Eye (tissue), 1 donor: ENCODE results near the gene CSTF2T.
"Not testable (repeated sequence)": the region's sequence is repeated elsewhere in the genome, so short reads cannot be mapped to it uniquely, and the experiment has no call there.

Source experiments
- DNase-seq: peaks from one replicate; pipeline ENCODE4 v3.0.0-alpha.2; 2015

CSTF2T gene

DNA sequence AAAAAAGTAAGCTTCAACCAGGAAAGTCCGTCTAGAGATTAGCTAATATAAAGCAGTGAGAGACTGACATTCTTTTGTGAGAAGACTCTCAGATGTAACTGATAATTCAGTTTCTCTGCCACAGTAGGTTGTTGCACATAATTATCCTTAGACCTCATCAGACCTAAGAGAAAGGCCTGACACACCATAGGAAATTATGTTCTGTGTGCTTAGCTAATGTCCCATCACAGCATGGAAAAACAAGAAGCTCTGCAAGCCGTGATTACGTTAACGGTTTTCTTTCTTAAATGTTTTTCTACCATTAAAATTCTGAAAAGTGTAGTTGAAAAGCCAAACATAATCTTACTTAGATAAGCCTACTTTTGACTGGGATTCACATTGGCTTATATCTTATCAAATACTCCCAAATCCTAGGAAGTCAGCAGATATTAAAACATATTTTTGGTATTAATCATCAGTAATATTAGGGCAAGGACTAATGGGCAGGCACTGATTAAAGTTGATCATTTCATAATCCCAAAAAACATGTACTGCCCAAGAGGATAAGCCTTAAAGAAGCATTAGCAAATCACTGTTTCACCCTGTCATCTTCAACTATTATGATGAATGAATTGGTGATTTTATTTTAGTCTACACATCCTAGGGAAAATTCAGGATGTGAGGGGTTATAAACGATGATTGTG, 5.2 kb downstream of the CSTF2T start:
- no peak for DNase-seq

DNA sequence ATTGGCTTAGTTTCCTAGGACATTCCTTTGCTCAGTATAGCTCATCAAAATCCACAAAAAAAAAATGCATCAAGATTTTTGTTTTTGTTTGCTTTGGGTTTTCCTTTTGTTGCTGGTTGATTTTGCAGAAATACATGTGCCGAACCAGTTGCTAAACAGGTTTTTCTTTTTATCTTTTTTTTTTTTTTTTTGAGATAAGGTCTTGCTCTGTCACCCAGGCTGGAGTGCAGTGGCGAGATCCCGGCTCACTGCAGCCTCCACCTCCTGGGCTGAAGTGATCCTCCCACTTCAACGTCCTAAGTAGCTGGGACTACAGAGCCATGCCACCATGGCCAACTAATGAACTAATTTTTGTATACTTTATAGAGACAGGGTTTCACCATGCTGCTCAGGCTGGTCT, 8.3 kb downstream of the CSTF2T start:
- DNase-seq, result no peak

- no peak for DNase-seq
Measured at GRCh38 chr10:51689536-51689935, 9.9 kb downstream of the CSTF2T start.

GRCh38 chr10:51688826-51689225, 10.6 kb downstream of the CSTF2T start:
- not testable (repeated sequence) for DNase-seq

- DNase-seq, result no peak
Measured at GRCh38 chr10:51687296-51687695, 12.1 kb downstream of the CSTF2T start.

DNA sequence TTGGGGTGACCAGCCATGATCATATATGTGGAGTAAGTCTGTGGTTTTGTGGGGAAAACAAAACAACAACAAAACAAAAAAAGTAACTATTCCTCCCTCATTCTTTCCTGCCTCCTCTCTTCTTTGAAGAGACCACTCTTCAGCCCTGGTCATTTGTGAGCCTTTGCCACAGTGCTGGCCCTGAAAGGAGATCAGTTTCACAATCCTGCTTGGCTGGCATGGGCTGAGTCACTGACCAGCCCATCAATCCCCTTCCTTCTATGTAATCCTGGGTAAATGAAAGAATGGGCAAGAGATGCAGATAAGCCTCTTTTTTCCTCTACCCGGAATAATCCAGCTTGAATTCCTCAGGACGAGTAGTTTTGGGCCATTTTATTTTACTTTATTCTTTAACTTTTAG, 13.6 kb downstream of the CSTF2T start:
- DNase-seq, result no peak

- DNase-seq, result no peak
Measured at GRCh38 chr10:51683031-51683691, 16.2 kb downstream of the CSTF2T start.

DNA sequence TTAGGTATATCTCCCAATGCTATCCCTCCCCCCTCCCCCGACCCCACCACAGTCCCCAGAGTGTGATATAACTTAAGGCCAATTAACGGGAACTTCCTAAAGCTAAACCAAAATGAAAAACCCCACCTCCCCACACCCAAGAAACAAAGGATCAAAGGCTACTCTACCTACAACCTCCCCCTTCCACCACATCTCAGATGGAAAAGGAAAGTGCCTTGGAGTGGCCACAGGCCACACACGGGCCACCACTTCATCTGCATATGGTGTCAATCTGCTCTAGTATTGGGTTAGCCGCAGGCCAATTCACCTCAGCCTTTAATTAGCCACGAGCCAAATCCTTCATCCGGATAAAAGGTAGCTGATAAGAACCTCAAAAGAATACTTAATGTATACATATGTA, 19.6 kb downstream of the CSTF2T start:
- no peak for DNase-seq

GRCh38 chr10:51675088-51675487, 24.3 kb downstream of the CSTF2T start:
- no peak for DNase-seq

- no peak for DNase-seq
Measured at GRCh38 chr10:51672039-51672535, 27.3 kb downstream of the CSTF2T start.

DNA sequence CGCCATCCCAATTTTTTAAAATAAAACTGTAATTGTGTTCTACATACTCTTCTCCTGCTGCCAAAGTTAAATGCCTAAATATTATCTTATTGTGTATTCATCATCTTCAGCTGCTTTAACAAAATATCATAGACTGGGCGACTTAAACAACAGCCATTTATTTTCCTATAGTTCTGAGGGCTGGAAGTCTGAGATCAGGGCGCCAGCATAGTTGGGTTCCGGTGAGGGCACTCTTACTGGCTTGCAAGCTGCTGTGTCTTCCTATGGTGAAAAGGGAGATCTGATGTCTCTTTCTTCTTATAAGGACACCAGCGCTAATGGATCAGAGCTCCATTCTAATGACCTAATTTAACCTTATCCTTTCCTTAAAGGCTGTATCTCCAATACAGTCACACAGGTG, 30.4 kb downstream of the CSTF2T start:
- DNase-seq, result no peak

GRCh38 chr10:51668336-51668689, 31.1 kb downstream of the CSTF2T start:
- no peak for DNase-seq

DNA sequence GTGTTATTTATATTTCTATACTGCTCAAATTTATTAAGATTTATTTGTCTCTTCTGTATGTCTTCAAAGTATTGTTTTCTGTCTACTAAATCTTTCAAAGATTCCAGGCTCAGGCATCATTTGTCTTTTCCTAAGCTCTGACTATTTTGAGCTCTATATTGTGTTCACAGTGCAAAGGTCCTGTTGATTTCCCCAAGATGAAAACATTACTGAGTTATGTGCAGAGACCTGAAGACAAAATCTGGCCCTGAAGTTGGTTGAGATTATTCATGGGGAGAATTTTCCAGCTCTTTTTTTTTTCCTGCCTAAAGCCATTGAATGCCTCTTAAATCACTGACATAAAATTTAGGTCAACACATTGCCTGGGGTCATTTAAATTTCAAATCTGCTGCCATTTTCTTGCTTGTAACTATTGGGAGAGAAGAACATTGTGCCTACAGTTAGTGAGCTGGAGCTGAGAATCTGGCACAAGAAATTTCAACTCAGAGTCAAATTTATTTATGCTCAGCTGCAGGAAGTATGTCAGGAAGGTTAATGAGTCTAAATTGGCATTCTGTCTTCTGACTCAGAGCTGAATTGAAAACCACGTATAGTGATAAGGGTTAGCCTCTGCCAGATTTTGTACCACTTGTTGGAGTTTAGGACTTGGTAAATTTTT, 31.6 kb downstream of the CSTF2T start:
- peak; percentile 35 for DNase-seq

- DNase-seq, result no peak
Measured at GRCh38 chr10:51666456-51666855, 32.9 kb downstream of the CSTF2T start.

DNA sequence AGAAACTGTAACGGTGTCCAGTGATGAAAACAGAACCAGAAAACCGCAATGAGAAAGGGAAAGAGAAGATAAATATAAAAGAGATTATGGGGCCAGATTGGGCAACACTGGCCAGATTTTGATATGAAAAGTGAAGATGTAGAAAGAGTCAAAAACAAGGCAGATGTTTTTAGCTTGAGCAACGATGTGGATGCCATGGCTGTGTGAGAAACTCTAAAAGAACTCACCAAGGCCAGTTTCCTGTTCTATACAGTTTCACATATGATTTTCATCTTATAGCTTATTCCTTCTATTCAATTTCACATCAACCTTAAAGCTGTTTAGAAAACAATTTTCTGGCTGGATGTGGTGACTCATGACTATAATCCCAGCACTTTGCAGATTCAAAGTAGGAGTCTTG, 36.3 kb downstream of the CSTF2T start:
- DNase-seq, result no peak

GRCh38 chr10:51659344-51659743, 40.1 kb downstream of the CSTF2T start:
- DNase-seq, result no peak

DNA sequence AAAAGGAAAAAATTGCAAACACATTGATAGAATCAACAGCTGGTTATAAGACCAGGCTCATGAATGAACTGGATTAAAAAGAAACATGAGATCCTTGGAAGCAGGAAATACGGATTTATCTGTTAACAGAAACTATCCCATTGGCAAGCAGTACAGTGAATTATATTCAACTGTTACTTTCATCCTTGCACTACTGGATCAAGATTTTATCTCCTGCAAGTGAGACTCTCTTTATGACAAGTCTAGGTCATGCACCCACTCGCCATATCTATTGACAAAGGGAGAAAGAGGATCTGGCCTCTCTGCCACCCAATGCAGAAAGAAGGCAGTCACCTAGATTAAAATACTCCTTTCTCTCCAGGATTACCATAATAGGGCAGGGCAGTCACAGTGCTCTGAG, 41.4 kb downstream of the CSTF2T start:
- no peak for DNase-seq

DNA sequence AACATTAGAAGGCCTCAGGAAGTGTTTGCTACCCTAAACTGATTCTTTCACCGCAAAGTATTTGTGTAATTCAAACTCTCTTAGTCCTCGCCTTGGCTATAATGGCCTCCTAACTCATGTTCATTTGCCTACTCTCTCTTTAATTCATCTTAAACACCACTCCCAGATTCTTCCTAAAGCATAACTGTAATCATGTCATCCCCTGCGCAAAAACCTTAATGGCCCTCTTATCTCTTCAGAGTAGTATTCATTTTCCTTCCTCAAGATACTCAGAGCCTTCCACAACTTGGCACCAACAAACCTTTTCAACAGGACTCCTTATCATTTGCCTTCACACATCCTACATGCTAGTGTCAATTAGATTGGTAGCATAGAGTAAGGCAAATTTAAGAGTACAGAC, 42.9 kb downstream of the CSTF2T start:
- no peak for DNase-seq

- no peak for DNase-seq
Measured at GRCh38 chr10:51654918-51655317, 44.5 kb downstream of the CSTF2T start.

DNA sequence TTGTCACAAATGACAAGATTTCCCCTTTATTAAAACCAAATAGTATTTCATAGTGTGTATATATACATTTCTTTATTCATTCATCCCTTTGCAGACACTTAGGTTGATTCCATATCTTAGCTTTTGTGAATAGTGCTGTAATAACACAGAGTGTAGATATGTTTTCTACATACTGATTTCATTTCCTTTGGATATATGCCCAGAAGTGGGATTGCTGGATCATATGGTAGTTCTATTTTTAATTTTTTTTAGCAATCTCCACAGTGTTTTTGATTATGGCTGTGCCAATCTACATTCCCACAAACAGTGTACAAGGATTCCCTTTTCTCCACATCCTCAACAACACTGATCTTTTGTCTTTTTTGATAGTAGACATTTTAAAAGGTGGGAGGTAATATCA, 46.4 kb downstream of the CSTF2T start:
- peak; percentile 66 for DNase-seq

GRCh38 chr10:51651063-51651462, 48.3 kb downstream of the CSTF2T start:
- DNase-seq, result no peak

- no peak for DNase-seq
Measured at GRCh38 chr10:51649064-51649463, 50.3 kb downstream of the CSTF2T start.
